Measurements from ENCODE around the gene ITGA8. TPM values are rescaled to one million over a fixed set of nuclear protein-coding genes. Genes with fewer than 3 reads are reported as not detected.
A peak's percentile ranks its signal among the peaks of the same experiment; 100 is the strongest.

Gene ITGA8
- total RNA-seq, 1 donor from 2014 or later: 0.37 TPM

GRCh38 chr10:15473396-15473767 lies 246.3 kb downstream of the ITGA8 start:
- TF ChIP-seq, protein P1, sequence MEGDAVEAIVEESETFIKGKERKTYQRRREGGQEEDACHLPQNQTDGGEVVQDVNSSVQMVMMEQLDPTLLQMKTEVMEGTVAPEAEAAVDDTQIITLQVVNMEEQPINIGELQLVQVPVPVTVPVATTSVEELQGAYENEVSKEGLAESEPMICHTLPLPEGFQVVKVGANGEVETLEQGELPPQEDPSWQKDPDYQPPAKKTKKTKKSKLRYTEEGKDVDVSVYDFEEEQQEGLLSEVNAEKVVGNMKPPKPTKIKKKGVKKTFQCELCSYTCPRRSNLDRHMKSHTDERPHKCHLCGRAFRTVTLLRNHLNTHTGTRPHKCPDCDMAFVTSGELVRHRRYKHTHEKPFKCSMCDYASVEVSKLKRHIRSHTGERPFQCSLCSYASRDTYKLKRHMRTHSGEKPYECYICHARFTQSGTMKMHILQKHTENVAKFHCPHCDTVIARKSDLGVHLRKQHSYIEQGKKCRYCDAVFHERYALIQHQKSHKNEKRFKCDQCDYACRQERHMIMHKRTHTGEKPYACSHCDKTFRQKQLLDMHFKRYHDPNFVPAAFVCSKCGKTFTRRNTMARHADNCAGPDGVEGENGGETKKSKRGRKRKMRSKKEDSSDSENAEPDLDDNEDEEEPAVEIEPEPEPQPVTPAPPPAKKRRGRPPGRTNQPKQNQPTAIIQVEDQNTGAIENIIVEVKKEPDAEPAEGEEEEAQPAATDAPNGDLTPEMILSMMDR (conservative IDR thresholded peaks at IDR 0.05): no peak
- Mint-ChIP-seq H3K9me3 (peaks cover 2% of the 10 kb centered on the region), H3K36me3 (ENCODE audit: low read depth) (no peaks in the 10 kb centered on the region), H3K4me1 (peaks cover 21% of the 10 kb centered on the region), H3K27ac (ENCODE audit: unreplicated experiment) (no peak overlapping the region), H3K27me3 (ENCODE audit: low read depth) (peaks cover 18% of the 10 kb centered on the region), H3K4me3 (no peak overlapping the region)
- DNase-seq (ENCODE audit: low read depth, low spot score): no peak

GRCh38 chr10:15472431-15473395 lies 247.0 kb downstream of the ITGA8 start:
- Mint-ChIP-seq H3K27me3 (ENCODE audit: low read depth) (peaks cover 15% of the 10 kb centered on the region), H3K9me3 (peaks cover 2% of the 10 kb centered on the region), H3K4me3 (no peak overlapping the region), H3K36me3 (ENCODE audit: low read depth) (no peaks in the 10 kb centered on the region), H3K4me1 (peaks cover 21% of the 10 kb centered on the region), H3K27ac (ENCODE audit: unreplicated experiment) (no peak overlapping the region)
- DNase-seq (ENCODE audit: low read depth, low spot score): no peak
- TF ChIP-seq, protein P1 (conservative IDR thresholded peaks at IDR 0.05): no peak

DNA sequence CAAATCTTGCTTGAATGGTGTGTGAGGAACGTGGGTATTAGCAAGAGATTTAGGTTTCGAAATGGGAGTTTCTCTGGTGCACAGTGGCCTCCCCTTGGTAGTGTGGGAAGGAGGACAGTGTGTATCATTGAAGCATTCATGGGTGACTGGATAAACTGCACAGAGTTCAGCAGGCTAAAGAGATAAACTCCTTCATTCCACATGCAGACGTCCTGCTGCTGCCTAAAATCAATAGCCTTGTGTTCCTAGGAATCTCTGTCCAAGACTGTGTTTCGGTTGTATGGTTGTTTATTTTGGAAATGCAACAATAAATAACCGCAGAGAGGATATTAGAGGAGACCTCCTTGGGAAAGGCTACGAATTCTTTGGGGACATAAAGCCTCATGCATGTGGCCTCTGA lies 247.7 kb downstream of the ITGA8 start:
- Mint-ChIP-seq H3K36me3 (ENCODE audit: low read depth) (no peaks in the 10 kb centered on the region), H3K27me3 (ENCODE audit: low read depth) (peaks cover 12% of the 10 kb centered on the region), H3K9me3 (peaks cover 2% of the 10 kb centered on the region), H3K4me3 (no peak overlapping the region), H3K4me1 (peaks cover 21% of the 10 kb centered on the region), H3K27ac (ENCODE audit: unreplicated experiment) (no peak overlapping the region)
- DNase-seq (ENCODE audit: low read depth, low spot score): no peak
- TF ChIP-seq, protein P1 (conservative IDR thresholded peaks at IDR 0.05): no peak

- TF ChIP-seq, protein P1 (conservative IDR thresholded peaks at IDR 0.05): no peak
- H3K36me3 Mint-ChIP-seq (ENCODE audit: low read depth): no peaks in the 10 kb centered on the region
- H3K27me3 Mint-ChIP-seq (ENCODE audit: low read depth): peaks cover 14% of the 10 kb centered on the region
- no peaks in the 10 kb centered on the region for H3K9me3 Mint-ChIP-seq
- H3K4me3 Mint-ChIP-seq: no peak overlapping the region
- H3K4me1 Mint-ChIP-seq: peaks cover 24% of the 10 kb centered on the region
- DNase-seq (ENCODE audit: low read depth, low spot score): no peak
- H3K27ac Mint-ChIP-seq (ENCODE audit: unreplicated experiment): peak overlapping the region; percentile 35
These were observed 250.6 kb downstream of the ITGA8 start for GRCh38 chr10:15469111-15469510.

GRCh38 chr10:15464381-15464780 lies 255.3 kb downstream of the ITGA8 start:
- no peak for DNase-seq (ENCODE audit: low read depth, low spot score)
- Mint-ChIP-seq H3K9me3 (no peaks in the 10 kb centered on the region), H3K27ac (ENCODE audit: unreplicated experiment) (no peak overlapping the region), H3K27me3 (ENCODE audit: low read depth) (peaks cover 5% of the 10 kb centered on the region), H3K4me1 (peaks cover 16% of the 10 kb centered on the region), H3K4me3 (no peak overlapping the region), H3K36me3 (ENCODE audit: low read depth) (no peaks in the 10 kb centered on the region)
- TF ChIP-seq, protein P1 (conservative IDR thresholded peaks at IDR 0.05): no peak

Other genes starting within 250 kb of the ITGA8 start
- gene MINDY3, start 140.6 kb upstream of the ITGA8 start, total RNA-seq: 21.5 and 22.9 TPM in 2 replicates

Measured in neural crest cell (in vitro differentiated cells).